GM19395 (cell line): Measurements from ENCODE around the gene ITPKA.

ENCODE experiments used
- ATAC-seq: cut with Tn5 transposase; IDR thresholded peaks from one replicate; pipeline ENCODE4 v1.9.1; 2021; ENCODE audit warnings: mild to moderate bottlenecking, moderate library complexity; ENCODE audit not compliant: unreplicated experiment

ITPKA gene

DNA sequence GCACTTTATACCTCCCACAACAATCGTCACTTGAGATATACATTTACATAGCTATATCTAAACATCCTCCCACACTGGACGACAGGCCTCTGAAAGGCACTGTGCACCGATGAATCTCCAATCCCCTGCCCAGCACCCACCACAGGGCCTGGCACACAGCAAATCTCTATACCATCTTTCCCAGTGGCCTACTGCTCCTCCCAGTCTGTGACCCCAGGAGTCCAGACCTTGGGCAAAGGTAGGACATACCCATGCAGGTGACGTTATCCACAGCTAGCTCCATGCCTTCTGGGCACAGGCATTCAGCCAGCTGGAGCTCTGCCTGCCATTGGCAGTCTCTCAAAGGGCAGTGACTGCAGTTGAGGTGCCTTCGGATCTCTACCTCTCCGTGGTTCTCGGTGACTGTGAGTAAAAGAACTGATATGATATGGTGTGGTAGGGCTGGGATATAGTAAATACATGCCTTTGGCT is 14.2 kb downstream of the ITPKA start:
- ATAC-seq = no peak

DNA sequence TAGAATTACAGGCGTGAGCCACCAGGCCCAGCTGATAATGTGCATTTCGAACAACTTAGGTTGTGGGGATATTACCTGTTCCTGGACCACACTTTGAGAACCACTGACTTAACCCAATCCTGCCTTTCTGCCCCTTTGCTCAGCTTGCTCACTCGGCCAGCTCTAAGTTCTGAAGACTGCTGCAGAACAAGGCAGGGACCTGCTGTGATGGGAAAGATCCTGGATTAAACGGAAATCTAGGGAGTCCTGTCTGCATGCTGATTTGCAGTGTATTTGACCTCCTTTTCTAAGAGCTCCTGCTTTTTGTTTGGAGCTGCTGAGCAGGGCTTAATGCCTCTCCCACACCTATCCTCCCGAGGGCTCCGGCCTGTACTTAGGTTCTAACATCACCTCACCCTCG is 17.1 kb downstream of the ITPKA start:
- ATAC-seq = no peak

DNA sequence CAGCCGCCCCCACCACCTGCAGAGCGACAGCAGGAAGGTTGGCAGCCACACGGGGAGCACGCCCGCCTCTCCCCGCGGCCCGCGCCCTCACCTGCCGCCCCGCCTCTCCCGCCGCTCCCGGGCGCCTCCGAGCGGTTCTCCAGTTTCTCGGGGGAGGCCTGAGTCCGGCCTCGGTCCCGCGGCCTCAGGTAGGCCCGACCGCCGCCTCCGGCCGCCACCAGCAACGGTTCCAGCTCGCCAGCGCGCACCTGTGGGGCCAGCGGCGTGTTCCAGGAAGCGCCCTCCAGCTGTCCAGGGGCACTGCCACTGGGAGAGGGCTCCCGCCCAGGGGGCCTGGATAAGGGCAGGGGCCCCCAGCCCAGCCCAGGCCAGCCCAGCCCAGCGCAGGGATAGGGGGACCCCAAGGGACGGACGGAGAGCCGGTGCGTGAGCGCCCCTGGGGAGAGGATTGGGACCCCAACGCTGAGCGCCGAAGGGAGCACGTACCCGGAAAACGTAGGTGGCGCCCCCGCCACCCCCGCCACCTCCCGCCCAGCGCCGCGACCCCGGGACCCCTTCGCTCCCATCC is 17.7 kb downstream of the ITPKA start:
- ATAC-seq = no peak

DNA sequence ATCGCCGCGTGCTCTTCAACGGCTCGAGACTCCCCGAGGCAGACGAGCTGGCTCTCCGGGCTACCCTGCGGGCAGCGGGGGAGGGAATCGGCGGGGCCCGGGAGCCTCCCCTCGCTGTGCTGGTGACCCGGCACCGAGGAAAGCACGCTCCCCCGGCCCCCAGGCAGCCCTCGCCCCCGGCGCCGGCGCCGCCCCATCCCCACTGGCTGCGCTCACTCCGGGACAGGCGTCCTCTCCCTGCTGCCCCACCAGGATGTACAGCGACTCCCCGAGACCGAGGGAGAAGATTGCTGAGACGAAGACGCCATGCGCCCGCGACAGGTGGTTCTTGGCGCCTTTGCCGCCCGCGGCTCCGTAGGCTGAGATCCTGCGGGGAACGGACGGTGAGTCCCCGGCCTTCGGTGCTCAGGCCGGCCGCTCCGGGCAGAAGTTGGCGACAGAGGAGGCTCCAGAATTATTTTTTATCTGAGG is 18.3 kb downstream of the ITPKA start:
- no peak for ATAC-seq

DNA sequence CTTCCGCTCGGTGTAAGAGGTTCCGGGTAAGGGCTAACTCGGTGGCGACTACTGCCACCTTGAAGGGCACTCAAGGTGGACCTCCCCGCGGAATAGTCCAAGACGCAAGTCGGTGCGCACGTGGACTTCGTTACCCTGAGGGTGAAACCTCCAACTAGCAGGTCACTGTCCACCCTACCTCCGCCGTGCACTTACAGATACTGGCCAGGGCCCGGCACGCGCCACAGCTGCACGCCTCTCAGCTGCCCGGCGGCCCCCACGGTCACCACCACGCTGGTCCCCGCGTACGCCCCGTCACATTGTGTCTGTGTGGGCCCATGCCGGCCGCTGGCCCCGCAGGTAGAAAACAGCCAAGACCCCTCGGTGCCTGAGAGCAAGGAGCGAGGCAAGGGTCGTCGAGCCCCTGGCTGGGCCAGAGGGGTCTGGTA is 18.9 kb downstream of the ITPKA start:
- ATAC-seq = no peak

DNA sequence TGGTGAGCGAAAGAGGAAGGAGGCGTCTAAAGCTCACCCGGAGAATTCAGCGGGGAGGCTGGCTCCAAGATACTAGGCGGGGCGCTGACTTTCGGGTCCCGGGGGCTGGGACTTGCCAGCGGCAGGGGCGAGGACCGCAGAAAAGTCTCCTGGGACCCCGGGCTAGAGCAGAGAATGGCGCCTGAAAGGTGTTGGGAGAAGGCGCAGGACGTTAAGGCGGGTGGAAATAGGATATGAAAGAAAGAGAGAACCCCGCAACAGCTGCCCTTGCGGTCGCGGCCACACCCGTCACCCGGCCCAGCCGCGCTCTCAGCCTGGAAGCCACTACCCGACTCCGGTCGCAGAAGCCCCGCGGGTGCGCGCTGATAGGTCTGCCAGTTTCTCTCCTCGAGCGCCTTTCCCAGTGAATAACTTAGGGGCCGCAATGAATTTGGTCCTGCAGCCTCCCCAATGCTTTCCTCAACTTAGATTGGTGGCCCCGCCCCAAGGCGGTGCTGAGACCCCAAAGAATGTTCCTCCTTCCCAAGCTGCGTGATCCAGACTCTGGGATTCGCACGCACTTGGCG is 19.3 kb downstream of the ITPKA start:
- no peak for ATAC-seq

DNA sequence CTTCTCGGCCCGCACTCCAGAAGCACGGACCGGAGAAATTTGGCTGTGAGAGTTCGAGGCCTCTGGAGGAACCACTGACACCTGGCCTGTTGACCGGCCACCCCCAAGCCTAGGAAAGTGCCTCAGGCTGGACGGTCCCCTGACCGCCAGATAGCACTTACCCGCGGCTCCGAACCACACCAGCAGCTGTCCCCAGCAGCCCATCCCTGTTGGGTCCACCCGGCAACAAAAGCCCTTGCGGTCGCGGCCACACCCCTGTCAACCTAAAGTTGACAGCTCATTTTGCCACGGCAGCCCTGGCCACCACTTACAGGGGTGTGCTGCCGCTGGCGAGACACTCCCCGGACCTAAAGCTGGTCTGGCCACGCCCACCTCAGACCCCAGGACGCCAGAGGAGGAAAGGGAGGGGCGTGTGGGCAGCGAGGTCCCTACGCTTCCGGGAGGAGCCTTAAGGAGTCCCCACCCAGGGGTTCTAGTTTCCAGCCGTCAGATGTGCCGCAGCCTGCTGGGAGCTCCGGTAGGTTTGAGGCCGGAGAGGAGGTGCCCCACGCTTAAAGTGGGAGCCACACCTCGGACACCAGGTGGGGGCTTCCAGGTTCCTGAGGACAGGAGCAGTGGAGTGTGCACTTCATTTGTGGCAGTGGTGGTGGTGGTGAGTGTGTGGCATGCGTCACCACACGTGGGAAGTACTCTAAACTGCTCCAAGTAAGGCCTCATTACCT is 20.0 kb downstream of the ITPKA start, which contains the start of gene LTK:
LTK (minus strand) TSS at position 322 of the 722 bp plus-strand sequence; CDS start at position 204, 118 bp downstream.
- ATAC-seq = no peak

DNA sequence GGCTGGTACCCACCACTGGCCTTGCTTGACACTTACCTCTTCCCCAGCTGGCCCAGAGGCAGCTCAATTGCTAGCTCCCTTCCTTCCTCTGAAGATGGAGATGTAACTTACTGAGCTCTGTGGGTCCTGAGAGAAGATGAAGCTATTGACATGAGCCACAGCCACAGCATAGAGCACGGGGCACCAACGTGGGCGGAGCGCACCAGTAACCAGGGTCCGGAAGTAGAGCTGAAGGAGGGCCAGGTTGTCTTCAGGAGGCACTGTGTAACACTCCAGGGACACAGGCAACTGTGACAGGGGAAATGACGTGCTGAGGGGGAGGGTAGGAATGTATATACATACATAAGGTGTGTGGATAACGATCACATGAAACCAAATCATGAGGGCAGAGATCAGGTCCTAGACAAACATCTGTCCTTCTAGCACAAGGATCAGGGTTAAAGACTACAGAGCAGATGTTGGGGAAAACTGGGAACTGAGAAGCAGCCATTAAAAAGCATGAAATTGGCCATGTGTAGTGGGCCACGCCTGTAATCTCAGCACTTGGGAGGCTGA is 24.3 kb downstream of the ITPKA start:
- ATAC-seq = no peak

DNA sequence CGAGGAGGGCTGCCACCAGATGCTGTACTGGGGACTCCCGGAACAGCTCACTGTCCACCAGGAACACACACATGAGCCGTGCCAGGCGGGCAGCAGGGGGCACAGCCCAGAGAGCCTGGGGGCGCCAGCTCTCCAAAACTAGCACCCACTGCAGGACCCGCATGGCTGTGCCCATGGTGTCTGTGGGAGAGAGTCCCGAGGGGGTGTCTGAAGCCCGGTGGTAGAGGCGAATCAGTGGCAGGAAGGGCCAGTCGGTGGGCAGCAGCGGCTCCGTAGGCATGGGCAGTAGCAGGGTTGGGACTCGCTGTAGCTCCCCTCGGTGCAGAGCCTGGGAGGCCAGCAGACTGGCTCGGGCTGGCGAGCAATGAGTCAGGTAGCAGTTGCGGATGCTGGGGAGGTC is 27.0 kb downstream of the ITPKA start:
- ATAC-seq = no peak

DNA sequence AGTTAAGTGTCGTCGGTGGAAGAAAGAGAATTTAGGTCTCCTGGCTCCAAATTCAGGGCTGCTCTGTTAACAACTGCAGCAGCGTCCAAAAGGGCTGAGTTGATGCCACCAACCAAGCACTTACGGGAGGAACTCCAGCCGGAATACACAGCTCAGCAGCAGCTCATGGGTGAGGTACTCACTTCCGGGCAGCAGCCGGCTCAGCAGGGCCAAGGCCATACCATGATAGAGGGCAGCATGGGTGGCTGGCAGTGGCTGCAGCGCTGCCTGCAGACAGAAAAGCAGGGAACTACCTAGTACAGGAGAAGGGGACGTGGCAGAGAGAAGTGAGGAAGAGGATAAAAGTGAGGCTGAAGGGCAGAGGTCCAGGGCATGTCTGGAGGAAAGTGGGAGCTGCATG is 27.9 kb downstream of the ITPKA start:
- ATAC-seq = no peak

DNA sequence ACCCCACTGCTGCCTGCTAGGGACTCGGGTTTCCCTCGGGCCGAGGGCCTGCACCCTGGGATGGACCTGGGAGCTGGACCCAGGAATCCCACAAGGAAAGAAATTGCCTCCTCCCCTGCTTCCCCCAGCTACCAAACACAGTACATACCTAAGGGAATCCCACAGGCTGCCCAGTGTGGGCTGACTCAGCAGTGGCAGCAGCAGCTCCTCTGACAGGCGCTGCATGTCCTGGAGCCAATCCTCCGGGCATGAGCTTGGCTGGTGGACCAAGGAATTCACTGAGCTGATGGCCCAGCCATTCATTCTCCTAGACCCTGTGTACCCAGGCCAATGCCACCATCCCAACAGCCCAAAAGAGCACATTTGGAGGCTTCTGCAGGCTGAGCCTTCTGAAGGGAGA is 29.4 kb downstream of the ITPKA start:
- no peak for ATAC-seq

DNA sequence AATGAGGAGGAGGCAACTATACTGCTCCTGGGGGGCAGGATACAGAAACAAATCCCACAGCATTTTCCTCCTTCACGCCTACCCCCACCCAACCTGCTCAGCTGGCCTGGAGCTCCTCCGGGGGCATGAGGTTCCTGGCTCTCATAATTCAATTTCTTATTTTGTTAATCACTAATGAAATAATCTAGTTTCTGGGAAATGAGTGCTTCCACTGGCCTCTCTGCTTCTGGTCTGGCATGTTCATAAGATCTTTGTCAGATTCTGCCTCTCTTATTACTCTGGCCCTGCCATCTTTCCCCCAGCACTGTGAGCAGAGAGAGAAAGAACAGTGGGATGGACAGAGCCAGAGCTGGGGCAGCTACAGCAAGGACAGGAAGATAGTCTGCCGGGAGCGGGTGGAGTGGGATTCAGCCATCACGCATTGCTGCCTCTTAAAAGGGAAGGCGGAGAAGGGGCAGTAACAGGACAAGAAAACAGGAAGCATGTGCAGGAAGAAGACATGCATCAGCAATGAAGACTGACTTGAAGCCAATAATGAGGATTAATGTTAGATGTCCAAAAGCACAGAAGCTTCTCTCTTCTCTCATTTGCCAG is 36.8 kb downstream of the ITPKA start:
- ATAC-seq = no peak

DNA sequence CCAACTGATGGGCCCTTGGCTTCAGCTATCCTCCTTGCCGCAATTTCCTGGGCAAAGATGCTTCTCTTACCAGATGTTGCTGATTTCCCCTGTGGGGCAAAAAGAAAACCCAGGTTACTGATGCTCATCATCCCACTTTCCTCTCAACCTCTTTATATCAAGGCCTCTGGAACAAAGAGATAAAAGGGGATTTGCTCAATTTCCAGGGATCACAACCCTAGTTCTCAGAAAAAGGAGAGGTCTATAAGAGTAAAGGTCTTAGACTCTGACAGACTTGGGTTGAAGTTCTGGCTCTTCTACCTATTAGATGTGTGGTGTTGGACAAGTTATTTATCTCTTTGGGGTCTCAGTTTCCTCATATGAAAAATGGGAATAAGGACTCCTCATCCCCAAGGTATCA is 41.9 kb downstream of the ITPKA start:
- ATAC-seq = no peak

DNA sequence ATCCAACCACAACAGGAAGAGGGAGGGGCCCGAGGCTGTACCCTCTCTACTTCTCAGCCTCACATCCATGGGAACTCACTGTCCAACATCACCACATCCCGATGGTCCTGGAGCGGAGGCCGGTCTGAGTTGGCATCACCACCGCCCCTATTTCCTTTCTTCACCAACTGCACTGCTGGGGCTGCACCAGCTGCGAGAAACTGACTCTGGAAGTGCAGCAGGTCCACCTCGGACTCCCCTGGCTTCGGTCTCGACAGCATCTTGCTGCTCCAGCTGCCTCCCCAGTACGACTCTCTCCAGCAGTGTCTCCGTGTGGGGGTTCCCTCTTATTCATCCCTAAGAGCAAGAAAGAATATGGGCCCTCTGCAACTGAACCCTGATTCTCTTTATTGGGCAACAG is 43.2 kb downstream of the ITPKA start:
- no peak for ATAC-seq

DNA sequence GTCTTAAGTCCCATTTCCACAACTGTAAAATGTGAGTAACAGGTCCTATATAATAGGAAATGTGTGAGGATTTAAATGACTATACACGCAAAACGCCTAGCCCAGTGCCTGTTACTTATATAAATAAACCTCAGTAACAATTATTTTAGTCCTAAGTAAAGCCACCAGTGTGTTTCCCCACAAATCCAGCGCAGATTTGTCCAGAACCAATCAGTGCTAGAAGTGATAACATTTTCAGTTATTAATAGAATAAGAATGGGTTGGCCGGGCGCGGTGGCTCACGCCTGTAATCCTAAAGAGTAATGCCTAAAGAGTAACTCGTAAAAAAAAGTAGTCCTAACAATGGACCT is 49.8 kb downstream of the ITPKA start:
- no peak for ATAC-seq

DNA sequence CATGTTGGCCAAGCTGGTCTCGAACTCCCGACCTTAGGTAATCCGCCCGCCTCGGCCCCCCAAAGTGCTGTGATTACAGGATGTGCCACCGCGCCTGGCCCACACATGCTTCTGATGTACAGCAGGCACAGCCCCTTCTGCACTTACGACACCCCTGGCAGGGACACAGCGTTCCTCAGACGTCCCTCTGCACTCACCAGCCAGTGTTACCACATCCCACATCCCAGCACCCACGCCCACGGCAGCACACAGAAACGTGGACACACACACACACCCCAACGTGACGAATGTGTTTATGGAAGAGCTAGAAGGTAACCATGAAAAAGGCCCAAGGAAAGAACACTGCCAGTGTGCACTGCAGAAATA is 51.0 kb downstream of the ITPKA start:
- no peak for ATAC-seq

DNA sequence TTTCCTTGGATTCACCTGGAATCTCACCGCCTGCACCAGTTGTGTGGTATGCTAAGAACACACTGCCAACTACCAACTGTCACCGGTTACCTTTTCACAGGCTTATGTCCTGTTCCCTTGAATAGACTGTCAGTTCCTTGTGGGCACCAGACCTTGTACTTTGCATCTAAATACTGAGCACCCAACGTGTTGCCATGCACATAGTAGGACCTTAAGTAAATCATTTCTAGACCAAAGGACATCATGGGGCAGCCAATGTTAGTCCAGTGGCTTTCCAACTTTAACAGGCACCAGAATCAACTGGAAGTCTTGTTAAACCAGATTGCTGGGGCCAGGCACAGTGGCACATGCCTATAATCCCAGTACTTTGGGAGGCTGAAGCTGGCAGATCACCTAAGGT is 51.5 kb downstream of the ITPKA start:
- no peak for ATAC-seq

DNA sequence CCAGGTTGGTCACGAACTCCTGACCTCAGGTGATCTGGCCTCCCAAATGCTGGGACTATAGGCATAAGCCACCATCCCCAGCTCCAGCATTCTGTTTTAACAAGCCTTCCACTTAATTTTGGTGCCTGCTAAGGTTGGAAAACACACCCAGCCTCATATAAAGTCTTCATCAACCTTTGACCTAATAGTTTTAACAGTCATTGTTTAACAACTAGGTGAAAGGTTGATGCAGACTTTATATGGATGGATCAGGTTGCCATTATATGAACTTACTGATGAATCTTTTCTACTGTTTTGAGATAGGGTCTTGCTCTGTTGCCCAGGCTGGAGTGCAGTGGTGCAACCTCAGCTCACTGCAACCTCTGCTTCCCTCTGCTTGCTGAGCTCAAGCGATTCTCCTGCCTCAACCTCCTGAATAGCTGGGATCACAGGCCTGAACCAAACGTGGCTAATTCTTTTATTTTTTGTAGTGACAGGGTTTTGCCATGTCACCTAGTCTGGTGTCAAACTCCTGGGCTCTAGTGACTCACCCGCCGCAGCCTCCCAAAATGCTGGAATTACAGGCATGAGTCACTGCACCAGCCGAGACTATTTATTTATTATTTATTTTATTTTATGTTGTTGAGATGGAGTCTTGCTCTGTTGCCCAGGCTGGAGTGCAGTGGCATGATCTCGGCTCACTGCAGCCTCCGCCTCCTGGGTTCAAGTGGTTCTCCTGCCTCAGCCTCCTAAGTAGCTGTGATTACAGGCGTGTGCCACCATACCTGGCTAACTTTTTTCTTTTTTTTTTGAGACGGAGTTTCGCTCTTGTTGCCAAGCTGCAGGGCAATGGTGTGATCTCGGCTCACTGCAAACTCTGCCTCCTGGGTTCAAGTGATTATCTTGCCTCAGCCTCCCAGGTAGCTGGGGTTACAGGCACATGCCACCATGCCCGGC is 53.4 kb downstream of the ITPKA start:
- ATAC-seq = no peak

DNA sequence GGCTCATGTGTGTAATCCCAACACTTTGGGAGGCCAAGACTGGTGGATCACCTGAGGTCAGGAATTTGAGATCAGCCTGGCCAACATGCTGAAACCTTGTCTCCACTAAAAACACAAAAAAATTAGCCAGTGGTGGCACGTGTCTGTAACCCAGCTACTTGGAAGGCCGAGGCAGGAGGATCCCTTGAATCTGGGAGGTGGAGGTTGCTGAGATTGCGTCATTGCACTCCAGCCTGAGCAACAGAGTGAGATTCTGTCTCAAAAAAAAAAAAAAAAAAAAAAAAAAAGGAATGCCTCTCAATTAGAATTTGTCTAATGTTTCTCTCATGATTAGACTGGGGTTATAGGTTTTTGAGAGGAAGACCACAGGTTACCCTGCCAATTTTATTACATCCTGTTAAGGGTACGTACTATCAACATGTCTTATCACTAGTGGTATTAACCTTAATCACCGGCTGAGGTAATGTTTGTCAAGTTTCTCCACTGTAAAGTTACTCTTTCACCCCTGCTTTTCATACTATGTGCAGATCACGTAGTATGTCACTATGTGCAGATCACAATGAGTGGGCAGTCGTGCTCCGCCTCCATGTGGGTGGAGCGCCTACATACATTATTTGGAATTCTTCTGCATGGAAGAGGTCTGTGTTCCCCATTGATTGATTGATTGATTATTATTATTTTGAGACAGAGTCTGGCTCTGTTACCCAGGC is 56.5 kb downstream of the ITPKA start:
- ATAC-seq = no peak
